ENCODE measurements around the gene GOPC. TPM values are rescaled to one million over a fixed set of nuclear protein-coding genes. Genes with fewer than 3 reads are reported as not detected.

The GOPC gene
- total RNA-seq, 6 donors from 2014 or later, result 8.4 to 34.8 (median 19.6) TPM

DNA sequence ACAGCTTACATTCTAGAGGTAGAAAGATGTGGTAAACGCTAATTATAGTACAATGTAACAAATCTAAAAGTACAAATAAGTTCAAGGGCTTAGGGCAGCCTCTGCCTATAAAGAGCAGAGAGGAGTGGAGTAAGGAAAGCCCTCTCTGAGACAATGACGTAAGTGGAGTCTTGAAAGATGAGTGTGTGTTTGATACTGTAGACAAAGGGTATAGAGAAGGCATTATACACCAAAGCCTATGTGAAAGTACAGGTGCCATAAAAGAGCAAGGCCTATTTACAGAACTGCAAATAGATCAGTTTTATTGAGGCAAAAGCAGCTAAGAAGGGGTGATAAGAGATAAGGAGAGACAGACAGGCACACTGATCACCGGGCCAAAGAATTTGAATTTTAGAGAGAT is 10.9 kb downstream of the GOPC start:
- DNase-seq (no peak), ATAC-seq (ENCODE audit: low FRiP score in 2 of 2) (no peak)
- H3K4me1 ChIP-seq, result no peaks in the 10 kb centered on the region
- TF ChIP-seq, protein P1, sequence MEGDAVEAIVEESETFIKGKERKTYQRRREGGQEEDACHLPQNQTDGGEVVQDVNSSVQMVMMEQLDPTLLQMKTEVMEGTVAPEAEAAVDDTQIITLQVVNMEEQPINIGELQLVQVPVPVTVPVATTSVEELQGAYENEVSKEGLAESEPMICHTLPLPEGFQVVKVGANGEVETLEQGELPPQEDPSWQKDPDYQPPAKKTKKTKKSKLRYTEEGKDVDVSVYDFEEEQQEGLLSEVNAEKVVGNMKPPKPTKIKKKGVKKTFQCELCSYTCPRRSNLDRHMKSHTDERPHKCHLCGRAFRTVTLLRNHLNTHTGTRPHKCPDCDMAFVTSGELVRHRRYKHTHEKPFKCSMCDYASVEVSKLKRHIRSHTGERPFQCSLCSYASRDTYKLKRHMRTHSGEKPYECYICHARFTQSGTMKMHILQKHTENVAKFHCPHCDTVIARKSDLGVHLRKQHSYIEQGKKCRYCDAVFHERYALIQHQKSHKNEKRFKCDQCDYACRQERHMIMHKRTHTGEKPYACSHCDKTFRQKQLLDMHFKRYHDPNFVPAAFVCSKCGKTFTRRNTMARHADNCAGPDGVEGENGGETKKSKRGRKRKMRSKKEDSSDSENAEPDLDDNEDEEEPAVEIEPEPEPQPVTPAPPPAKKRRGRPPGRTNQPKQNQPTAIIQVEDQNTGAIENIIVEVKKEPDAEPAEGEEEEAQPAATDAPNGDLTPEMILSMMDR (IDR thresholded peaks at IDR 0.05), result no peak
- TF ChIP-seq POLR2AphosphoS5 (IDR thresholded peaks at IDR 0.05), result no peak
- no peak for TF ChIP-seq EP300 (IDR thresholded peaks at IDR 0.05)
- no peak for TF ChIP-seq POLR2A (IDR thresholded peaks at IDR 0.05)
- no peaks in the 10 kb centered on the region for H3K27me3 ChIP-seq
- H3K27ac ChIP-seq, result no peak overlapping the region
- 85 to 91% methylated on average over 3 of the region's 3 CpGs for WGBS, 2 donors
- peaks cover 0 to 27% (median 0%) of the 10 kb centered on the region in 4 donors for H3K36me3 ChIP-seq
- H3K9me3 ChIP-seq, result no peaks in the 10 kb centered on the region
- H3K4me3 ChIP-seq, result no peak overlapping the region

DNA sequence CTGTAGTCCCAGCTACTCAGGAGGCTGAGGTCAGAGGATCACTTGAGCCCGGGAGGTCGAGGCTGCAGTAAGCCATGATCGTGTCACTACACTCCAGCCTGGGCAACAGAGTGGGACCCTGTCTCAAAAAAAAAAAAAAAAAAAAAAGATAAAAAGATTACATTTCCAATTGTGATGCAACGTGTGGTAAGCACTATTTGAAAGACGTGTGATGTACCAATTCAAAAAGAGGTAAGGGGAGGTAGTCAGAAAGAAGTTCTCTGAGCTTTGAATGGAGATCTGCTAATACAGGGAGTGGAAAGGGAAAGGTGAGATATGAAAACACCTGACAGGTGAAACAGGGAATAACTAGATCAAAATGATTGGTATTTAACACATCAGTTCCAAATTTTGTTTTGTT is 11.9 kb downstream of the GOPC start:
- WGBS, 2 donors, result 88 to 97% methylated on average over 5 of the region's 5 CpGs
- Histone ChIP-seq H3K27me3 (no peaks in the 10 kb centered on the region), H3K27ac (no peak overlapping the region), H3K9me3 (no peaks in the 10 kb centered on the region), H3K4me3 (no peak overlapping the region), H3K36me3 (peaks cover 0 to 27% (median 0%) of the 10 kb centered on the region in 4 donors), H3K4me1 (no peaks in the 10 kb centered on the region)
- DNase-seq (no peak), ATAC-seq (ENCODE audit: low FRiP score in 2 of 2) (no peak)
- TF ChIP-seq EP300 (IDR thresholded peaks at IDR 0.05) (no peak), POLR2AphosphoS5 (IDR thresholded peaks at IDR 0.05) (no peak), POLR2A (IDR thresholded peaks at IDR 0.05) (no peak)
- TF ChIP-seq, protein P1 (IDR thresholded peaks at IDR 0.05), result no peak

DNA sequence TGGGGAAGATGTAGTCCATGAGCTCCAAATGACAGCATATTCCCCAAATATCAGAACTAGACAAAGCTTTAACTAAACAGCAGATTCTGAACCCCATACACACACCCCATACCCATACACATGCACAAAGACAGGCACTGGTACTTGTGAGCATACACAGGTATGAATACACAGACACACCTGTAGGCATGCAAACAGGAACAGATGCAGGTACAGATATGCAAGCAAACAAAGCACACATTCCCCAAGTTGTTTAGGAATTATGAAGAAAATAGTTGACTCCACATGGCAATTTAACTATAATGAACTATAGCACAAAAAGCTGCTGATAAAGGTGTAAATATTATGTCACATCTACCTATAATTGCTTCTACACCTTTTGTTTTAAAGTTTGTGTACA is 16.7 kb downstream of the GOPC start:
- Histone ChIP-seq H3K4me1 (peaks cover 0 to 5% (median 0%) of the 10 kb centered on the region in 4 donors), H3K36me3 (peaks cover 0 to 30% (median 1%) of the 10 kb centered on the region in 4 donors), H3K27ac (no peak overlapping the region), H3K27me3 (no peaks in the 10 kb centered on the region), H3K9me3 (no peaks in the 10 kb centered on the region), H3K4me3 (no peak overlapping the region)
- TF ChIP-seq, protein P1 (IDR thresholded peaks at IDR 0.05), result no peak
- TF ChIP-seq EP300 (IDR thresholded peaks at IDR 0.05) (no peak), POLR2A (IDR thresholded peaks at IDR 0.05) (no peak), POLR2AphosphoS5 (IDR thresholded peaks at IDR 0.05) (no peak)
- ATAC-seq (ENCODE audit: low FRiP score in 2 of 2) (no peak), DNase-seq (no peak)

DNA sequence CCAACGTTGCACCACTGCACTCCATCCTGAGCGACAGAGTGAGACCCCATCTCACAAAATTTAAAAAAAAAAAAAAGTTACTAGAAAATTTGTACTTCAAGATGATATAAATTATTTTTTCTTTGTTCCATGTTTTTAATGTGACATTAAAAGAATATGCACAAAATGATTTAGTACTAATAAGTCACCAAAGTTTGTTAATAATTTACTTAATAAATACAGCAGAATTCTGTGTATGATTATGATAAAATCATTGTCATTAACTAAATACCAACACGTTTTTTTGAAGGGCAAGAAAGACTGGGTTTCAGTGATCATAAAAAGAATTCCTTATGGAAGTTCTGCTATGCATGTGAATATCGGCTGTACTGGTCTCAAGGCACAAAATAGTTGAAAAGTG is 28.1 kb downstream of the GOPC start:
- TF ChIP-seq POLR2AphosphoS5 (IDR thresholded peaks at IDR 0.05) (no peak), EP300 (IDR thresholded peaks at IDR 0.05) (no peak), POLR2A (IDR thresholded peaks at IDR 0.05) (no peak)
- TF ChIP-seq, protein P1 (IDR thresholded peaks at IDR 0.05), result no peak
- Histone ChIP-seq H3K36me3 (peaks cover 0 to 50% (median 14%) of the 10 kb centered on the region in 4 donors), H3K9me3 (no peaks in the 10 kb centered on the region), H3K27ac (no peak overlapping the region), H3K4me3 (no peak overlapping the region), H3K4me1 (no peaks in the 10 kb centered on the region), H3K27me3 (no peaks in the 10 kb centered on the region)
- WGBS, 2 donors, result 83 to 91% methylated on average over 4 of the region's 4 CpGs
- no peak for DNase-seq
- ATAC-seq (ENCODE audit: low FRiP score in 2 of 2), result no peak

DNA sequence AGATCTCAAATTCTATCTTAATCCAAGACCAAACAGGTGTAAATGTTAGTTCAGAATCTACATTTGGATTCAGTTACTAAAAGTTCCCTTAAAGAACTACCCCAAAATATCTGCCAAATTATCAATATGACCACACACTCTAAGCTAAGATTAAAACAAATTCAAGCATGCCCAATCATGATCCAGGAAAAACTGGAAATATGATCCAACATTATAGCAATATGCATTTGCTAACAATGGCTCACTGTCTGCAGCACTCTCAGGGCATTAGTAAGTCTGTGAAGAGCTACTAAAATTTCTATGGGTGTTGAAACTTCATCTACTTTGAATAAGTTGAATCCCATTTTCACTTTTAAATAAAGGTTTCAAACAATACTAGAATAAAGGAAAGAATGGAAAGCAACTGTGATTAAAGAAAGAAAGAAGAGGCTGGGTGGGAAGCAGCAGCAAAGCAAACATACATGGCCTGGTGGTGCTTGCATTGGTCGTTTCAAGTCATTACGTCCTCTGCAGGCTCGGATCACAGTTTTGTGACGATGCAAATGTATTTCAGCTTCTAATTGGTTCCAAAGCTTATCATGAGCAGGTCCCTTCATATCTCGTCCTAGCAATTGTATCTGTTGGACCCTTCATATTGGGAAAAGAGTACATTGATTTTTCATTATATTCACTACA is 29.2 kb downstream of the GOPC start:
- no peaks in the 10 kb centered on the region for H3K9me3 ChIP-seq
- no peak overlapping the region for H3K4me3 ChIP-seq
- H3K36me3 ChIP-seq, result peaks cover 4 to 61% (median 20%) of the 10 kb centered on the region in 4 donors
- 91 to 94% methylated on average over 5 of the region's 5 CpGs for WGBS, 2 donors
- no peak overlapping the region for H3K27ac ChIP-seq
- no peaks in the 10 kb centered on the region for H3K4me1 ChIP-seq
- TF ChIP-seq POLR2A (IDR thresholded peaks at IDR 0.05) (no peak), POLR2AphosphoS5 (IDR thresholded peaks at IDR 0.05) (no peak), EP300 (IDR thresholded peaks at IDR 0.05) (no peak)
- TF ChIP-seq, protein P1 (IDR thresholded peaks at IDR 0.05), result no peak
- no peak for ATAC-seq (ENCODE audit: low FRiP score in 2 of 2)
- DNase-seq, result no peak
- H3K27me3 ChIP-seq, result no peaks in the 10 kb centered on the region
